Raji (cell line): Measurements from ENCODE around the gene SORBS1.

ENCODE experiments used
- POLR2A ChIP-seq: IDR thresholded peaks from 2 replicates; pipeline ENCODE4 v1.6.1; 2011; ENCODE audit warnings: low read depth, low read length, control low read depth; ENCODE audit not compliant: insufficient read depth

Gene SORBS1

DNA sequence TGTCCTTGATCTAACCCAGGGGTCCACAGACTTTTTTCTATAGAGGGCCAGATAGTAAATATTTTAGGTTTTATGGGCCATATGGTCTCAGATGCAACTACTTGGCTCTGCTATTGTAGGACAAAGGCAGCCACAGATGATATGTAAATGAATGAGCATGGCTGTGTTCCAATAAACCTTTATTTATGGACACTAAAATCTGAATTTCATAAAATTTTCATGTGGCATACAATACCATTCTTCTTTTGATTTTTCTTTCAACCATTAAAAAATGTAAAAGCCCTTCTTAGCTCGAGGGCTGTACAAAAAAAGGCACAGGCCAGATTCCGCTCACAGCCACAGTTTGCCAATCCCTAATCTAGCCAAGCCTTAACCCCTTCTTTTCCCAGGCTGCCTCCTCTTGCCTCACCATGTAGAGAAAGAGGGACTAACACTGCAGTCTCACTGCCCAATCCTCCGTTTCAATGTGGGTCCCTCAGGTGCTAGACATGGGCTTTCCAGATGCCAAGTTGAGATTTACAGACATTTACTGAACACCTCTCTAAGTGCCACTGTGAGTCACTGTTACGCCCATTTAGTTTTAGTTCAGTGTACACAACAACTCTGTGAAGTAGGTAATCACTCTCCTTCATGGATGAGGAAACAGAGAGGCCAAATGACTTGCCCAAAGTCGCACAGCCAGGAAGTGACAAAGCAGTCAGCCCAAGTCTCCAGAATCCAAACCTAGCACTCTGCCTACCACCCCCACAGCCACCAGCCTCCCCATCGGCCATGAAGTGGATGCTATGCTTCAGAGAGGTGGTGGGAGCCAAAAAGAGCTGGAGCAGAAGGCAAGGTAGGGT, 137.8 kb downstream of the SORBS1 start:
- no peak for TF ChIP-seq POLR2A

DNA sequence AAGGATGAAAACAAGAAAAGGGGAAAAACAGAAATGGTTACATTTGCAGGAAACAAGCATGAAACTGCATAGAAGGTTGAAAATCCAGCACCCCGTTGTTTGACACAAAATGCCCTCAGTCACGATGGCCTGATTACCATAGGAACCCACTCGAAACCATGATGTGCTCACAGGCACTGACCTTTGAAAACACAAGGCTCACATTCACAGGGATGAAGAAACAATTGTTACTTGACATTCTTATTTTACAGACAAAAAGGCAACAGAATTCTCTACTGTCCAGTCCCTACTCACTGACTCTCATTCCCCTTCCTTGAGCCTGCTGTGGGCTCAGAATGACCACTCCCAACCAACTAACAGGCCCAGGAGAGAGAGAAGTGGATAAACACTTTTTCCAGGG, 138.9 kb downstream of the SORBS1 start:
- TF ChIP-seq POLR2A, result no peak

DNA sequence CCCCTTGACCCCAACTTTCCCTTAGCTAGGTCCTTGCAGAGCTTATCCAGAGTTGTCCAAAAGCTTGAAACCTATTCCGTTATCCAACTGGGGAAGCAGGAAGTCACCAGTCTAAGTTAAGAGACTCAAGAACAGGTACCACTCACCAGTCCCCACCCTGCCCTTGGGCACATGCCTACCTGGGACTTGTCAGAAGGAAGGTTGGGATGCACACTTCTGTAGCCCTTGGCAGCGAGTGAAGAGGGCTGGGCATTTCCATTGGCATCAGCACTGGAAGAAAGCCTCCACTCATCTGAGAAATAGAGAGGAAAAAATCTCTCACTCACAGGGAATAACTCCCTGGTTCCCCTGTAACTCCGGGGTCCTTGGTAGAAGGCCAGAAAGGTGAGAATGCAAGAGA, 139.4 kb downstream of the SORBS1 start:
- no peak for TF ChIP-seq POLR2A

DNA sequence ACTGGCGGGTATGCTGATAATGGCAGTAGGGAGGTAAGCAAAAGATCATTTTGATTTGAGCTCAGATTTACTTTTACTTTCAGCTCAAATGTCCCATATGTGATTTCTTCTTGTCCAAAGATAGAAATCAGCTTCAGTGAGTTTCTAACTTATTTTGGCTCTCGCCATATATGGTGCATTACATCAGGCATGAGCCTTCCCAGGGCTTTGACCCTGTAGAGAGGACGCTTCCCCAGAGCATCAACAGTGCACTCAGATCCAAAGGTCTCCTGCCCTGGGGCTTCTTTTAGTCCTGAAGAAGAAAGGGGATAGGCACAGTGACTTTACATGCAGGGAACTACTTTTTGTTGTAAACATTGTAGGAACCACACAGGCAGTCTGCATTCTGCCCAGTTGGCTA, 141.8 kb downstream of the SORBS1 start:
- no peak for TF ChIP-seq POLR2A

DNA sequence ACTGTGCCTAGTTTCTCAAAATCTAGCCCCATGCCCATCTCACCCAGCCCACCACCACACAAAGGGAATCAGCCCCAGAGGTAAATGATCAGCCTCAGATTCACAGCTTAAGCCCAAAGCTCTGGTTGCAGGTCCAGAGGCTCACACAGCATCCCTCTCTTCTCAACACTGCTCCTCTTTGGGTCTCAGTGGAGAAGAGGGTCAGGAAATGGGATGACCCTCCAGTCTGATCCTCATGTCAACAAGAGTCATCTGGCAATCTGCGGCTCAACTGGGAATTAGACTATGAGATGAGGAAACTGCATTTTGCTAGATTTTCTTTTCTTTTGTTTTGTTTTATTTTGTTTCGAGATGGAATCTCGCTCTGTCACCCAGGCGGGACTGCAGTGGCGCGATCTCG, 144.2 kb downstream of the SORBS1 start:
- no peak for TF ChIP-seq POLR2A

DNA sequence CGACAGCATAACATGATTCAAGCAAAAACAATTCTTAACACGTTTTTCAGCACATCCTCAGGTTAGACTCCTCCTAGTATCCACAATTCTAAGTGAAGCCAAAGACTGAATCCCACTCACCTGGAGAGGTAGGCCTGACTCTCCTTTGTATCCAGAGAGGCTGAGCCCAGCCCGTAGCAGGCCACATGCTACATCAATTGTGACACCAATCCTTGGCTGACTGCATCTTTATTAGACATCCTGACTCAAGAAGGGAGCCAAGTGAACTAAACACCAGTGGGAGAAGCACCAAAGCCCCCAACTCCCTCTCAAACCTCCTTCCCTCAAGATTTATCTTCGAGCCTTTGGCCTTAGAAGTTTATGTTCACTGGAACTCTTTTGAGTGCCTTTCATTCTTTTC, 144.9 kb downstream of the SORBS1 start:
- TF ChIP-seq POLR2A, result no peak

DNA sequence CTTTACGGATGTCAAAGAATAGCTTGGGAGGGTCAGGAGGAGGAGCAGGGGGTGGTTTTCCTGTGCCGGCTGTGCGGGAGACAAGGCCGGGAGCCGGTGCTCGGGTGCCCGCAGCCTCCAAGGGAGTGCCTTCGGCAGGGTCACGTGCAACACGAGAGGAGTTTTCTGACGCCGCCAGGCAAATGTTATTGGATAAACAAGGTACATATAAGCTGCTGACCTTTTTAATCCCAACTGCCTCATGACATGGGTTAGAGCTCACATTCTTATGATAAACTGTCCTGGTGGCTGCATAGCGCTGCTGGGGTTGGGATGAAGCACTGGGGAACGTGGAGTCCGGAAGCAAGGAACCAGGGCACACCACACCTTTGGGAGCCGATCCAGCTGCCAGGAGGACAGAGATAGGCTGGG, 145.5 kb downstream of the SORBS1 start:
- TF ChIP-seq POLR2A, result no peak

DNA sequence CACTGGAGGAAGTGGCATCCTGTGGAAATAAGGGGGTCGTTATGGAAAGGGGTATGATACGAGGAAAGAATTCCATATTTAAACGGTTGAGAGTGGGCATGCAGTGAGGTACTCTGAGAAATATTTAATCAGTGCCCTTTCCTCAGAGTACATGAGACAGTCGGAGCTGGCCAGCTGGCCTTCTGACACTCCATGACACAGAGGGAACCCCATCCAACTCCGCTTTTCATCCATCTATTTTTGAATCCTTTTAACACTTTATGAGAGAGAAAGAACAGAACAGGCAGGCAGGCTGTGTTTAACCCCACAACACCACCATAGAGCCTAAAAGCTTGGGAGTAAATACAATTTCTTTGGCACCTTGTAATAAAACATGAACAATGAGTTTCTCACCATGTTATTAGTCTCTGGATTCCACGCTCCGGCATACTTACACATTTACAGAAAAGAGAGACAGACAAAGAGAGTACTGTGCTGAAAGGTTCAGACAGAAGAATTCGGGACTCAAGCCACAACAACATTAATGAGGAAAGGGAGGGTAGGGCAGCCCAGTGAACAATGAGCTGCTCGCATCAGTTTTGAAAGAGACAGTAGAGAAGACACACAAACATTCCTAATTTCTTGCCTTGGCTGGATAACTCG, 146.2 kb downstream of the SORBS1 start:
- TF ChIP-seq POLR2A, result no peak

DNA sequence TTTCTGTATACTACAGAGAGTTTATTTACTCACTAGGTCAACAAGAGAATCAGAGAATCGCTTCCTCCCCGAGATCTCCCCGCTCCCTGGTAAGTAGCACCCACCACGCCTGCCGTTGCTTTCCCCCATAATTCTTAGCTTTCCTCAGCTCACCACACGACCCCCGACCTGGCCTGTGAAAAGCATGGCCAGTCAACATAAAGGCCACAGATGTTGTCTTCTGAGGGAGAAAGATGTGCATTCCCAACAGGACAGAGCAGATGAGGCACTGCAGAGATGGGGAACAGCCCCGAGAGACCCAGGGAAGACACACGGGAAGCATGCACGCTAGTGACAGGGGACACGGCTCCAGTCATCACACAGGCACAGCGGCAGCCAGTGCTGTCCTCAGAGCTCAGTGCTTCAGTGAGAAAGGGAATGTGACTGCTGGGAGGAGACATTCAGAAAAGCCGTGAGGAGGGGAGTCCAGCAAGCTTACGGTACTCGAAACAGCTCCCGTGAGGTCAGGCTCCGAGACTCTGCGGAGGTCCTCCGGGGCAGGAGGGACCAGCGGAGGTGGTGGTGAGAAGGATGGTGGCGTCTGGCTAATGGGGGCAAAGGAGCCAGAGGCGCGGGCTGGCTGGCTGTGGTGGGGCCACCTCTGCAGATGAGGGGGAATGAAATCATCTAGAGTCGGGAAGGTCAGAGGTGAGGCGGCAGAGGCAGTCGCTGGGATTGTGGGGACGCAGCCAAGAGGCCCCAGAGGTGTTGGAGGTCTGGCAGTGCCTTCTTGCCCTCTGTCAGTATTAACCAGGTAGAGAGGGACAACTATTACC, 146.9 kb downstream of the SORBS1 start:
- no peak for TF ChIP-seq POLR2A

DNA sequence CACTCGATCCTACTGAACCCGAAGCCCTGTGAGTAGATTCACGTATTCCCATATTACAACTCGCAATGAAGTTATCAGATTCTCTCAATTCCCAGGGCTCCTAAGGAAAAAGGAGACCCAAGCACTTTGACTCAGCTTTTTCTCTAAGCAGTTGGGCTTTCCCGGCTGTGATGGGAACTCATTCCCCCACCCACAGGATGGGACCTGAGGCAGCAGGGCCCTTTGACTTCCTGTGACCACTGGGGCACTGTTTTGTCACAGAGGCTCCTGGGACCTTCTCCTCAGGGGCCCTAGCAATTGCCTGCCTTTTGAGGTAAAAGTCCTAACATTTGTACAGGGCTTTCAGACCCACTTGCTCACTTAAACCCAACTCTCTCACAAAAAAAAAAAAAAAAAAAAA, 147.6 kb downstream of the SORBS1 start:
- no peak for TF ChIP-seq POLR2A

DNA sequence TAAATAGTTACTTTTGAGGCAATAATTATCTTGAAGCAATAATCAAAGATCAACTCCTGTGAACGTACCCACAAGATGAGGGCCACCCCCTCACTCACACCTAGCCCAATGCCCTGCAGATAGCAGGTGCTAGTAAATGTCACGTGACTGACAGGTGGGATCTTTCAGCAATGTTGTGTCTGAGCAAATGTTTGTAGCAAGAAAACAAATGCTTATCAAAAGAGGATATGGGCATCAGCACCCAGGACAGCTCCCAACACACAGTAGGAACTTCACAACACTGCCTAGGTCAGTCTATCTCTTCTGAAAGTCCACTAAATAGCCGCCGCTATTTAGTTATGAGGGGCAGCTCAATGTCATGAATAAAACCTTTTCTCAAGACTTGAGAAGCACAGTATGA, 149.5 kb downstream of the SORBS1 start:
- no peak for TF ChIP-seq POLR2A

DNA sequence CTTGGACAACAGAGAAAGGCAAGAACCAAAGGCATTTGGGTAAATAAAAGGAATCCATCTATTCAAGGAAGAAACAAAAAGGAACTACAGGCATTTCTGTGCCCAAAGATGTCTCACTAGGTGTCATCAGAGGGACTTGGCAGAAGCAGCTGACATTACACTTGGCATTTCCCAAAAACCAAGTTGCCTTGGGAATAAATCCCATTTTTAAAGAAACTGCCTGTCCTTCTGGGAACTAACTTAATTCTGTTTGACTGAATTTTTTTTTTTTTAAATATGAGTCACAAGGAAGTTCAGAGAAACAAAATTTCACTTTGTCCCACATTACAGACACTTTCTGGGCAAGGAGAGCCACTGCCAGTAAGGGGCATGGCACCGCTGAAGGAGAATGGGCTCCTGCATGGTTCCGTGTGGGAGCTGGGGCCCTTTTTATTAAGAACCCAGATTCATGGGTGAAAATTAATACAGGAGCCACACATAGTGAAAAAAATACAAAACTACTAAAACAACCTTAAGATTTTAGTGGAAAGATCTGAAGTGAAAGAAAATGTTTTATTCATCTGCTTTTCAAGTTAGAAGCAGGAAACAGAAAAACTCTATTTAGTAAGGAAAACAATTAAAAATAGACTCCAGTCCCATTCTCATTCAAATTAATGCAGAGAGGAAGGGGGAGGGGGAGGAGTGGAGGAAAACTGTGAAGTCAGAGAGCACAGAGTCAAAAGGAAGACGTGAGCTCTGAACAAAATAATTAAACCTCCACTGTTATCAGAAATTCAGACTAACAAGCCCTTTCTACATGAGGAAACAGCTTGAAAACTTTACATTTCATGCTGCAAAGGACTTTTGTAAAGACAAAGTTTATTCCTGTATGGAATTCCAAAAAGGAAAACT, 151.9 kb downstream of the SORBS1 start:
- no peak for TF ChIP-seq POLR2A

DNA sequence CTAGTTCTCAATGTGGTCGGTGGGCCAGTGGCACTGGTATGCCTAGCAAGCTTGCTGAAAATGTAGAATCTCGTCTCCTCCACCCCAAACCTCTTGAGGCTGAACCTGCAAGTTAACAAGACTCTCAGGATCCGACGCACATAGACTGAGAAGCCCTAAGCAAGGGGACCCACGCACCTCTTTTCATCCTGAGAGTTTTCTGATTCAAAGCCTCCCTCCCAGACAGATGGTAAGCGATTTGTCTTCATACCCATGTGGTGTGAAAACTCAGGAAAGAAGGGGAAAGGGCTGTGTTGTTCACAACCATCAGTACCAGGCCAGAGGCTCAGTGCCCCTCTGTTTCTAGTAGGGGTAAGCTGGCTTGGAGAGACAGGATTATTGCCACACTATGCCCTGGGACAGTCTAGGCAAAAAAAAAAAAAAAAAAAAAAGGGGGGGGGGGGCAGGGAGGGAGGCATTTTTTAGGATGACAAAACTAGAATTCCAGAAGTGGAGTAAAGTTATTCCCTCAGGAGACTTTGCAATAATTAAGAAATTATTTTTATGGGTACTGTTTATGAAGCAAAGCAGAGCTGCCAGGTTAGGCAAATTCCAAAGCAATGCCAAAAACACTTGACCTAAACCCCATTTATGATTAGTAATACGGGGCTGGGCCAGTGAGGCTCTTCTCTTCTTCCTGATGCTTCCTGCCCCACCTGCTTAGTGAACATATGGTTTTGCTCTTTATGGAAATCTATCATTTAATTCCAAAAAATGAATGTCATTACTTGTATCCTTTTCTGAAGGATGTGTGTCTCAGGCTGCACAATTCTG, 152.8 kb downstream of the SORBS1 start:
- TF ChIP-seq POLR2A, result no peak

DNA sequence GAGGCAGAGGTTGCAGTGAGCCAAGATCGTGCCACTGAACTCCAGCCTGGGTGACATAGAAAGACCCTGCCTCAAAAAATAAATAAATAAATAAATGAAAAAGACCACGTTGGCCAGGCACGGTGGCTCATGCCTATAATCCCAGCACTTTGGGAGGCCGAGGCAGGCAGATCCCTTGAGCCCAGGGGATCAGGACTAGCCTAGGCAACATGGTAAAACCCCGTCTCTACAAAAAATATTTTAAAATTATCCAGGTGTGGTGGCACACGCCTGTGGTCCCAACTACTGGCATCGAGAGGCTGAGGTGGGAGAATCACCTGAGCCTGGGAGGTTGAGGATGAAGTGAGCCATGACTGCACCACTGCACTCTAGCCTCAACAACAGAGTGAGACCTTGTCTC, 153.6 kb downstream of the SORBS1 start:
- TF ChIP-seq POLR2A, result no peak

DNA sequence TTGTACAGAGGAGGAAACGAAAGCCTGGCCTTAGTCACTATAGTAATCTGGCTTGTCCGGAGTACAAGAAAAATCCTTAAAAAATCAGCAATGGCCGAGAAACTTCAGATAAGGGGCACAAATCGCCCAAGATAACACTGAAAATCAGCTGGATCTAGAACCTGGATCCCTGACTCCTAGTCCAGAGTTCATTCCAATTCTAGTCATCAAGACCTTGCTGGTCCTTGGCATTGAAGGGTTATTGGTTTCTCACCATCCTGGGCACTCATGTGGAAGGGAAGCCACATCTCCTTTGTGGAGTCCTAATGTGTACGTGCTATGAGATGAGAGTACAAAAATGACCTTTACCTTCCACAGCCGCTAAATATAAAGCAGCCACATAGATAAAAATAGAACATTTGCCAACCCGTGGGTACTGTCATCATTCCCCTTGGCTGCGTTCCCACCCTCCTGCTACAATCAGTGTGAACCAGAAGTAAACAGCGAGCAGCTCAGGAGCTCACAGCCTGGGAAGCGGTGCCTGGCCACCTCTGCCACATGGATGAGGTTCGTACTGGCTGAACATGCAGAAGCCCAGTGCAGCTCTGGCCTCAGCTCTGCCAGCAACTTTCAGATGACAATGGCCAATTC, 154.4 kb downstream of the SORBS1 start:
- no peak for TF ChIP-seq POLR2A
